Measurements from ENCODE around the gene GOLGA2.
"Not testable (repeated sequence)": the region's sequence is repeated elsewhere in the genome, so short reads cannot be mapped to it uniquely, and the experiment has no call there.

GOLGA2 gene

DNA sequence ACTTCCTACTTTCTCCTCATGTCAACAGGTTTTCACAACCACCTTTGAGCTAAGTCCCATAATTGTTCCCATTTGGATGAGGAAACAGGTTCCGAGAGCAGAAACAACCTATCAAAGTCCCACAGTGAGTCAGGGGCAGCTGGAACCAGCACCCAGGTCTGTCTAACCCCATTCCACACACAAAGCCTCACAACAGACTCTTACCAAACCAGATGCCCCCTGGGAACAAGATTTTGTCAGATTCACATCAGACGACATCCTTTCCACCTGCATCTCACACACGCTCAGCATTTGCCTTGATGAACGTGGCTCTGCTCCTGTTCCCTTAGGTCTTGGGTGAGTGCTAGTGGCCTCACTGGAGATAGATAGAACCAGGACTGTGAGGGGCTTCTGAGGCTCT, 17.3 kb upstream of the GOLGA2 start:
- no peak for DNase-seq

- no peak for DNase-seq
These were observed 16.2 kb upstream of the GOLGA2 start for GRCh38 chr9:128292009-128292408.

- no peak for DNase-seq
These were observed 12.6 kb upstream of the GOLGA2 start for GRCh38 chr9:128288273-128289004.

GRCh38 chr9:128286440-128286839, 10.6 kb upstream of the GOLGA2 start:
- DNase-seq, result peak; percentile 40

DNA sequence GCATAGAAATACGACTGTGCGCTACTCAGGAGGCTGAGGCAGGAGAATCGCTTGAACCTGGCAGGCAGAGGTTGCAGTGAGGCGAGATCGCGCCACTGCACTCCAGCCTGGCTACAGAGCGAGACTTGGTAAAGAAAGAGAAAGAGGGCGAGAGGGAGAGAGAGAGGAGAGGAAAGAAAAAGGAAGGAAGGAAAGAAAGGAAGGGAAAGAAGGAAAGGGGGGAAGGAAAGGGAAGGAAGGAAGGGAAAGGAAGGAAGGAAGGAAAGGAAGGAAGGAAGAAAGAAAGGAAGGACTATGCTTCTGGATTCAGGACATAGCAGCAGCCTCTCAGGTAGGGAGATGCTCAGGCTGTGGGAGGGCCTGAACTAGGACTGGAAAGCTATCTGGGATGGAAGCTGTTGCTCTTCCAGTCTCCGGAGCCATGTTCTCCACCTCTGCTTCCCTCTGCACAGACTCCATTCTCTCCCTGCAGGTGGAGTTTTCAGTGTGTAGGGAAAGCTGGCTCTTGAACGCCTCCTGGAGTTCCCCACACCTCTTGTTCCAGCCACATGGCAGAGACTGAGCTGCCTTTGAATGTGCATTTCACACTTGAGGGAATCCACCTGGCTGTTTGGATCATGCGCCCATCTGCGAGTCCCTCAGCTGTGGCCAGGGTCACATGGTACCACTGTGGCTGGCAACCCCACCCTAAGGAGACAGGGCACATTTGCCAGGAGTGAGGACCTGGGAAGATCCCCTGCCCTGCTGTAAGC, 9.4 kb upstream of the GOLGA2 start:
- DNase-seq, result no peak

DNA sequence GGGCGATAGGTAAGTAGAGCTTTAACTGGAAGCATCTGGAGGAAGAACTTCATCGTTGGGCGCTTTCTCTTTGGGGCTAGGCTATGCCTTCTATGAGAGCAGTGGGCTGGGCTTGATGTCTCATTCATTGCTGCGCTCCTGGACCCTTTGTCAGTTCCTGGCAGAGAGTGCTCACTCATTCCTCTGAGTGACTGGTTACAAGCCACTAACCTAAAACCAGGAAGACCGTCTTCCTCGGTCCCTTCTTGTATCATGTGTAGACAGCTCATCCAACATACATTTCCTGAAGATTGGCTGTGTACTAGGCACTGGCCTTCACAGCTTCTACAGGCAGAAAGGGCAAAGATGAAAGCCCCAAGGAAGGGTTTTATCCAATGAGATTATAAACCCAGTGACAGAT, 6.7 kb upstream of the GOLGA2 start:
- DNase-seq, result peak; percentile 72

GRCh38 chr9:128280084-128280622, 4.3 kb upstream of the GOLGA2 start:
- DNase-seq, result no peak

DNA sequence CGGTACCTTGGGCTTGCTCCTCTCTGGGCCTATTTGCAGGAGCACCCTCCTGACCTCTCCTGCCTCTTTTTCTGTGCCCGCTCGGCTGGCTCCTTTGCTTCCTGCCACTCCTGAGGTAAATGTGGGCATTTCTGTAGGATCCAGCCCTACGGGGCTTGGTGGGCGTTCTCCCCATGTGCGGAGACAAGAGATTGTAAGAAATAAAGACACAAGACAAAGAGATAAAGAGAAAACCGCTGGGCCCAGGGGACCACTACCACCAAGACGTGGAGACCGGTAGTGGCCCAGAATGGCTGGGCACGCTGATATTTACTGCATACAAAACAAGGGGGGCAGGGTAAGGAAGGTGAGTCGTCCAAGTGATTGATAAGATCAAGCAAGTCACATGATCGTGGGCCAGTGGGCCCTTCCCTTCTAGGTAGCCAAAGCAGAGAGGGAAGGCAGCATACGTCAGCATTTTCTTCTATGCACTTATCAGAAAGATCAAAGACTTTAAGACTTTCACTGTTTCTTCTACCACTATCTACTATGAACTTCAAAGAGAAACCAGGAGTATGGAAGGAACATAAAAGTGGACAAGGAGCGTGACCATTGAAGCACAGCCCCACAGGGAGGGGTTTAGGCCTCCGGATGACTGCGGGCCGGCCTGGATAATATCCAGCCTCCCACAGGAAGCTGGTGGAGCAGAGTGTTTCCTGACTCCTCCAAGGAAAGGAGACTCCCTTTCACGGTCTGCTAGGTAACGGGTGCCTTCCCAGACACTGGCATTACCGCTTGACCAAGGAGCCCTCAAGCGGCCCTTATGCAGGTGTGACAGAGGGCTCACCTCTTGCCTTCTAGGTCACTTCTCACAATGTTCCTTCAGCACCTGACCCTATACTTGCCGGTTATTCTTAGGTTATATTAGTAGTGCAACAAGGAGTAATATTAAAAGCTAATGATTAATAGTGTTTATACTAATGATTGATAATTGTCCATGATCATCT, 3.6 kb upstream of the GOLGA2 start:
- not testable (repeated sequence) for DNase-seq

DNA sequence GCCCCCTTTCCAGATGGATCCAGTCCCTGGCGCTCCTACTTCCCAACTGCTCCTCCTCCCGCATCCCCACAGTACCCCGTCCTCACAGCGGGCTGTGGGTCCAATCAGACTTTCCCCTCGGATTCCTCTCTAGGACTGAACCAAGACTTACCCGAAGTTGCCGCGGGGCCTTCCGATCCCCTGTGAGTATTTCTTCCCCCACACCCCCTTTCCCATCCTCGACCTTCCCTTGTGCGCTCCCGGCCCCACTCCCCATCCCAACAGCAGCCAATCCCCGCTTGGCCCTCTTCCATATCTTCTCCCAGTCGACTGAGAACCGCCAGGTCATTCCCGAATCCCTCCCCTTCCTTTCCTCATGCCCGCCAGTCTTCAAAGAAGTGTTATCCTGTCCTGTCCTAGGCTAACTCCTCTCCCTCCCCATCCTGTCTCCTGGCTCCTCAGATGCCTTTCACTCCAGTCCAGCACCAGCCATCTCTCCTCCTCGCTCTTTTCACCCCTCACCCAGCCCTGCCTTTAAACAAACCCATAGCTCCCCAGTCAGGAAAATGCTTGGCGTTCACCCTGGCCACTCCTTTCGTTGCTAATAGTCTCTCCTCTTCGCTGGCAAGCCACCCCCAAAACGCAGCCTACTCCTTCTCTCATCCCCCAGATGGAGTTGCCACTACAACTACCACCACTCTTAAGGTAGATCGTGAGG, 915 bp upstream of the GOLGA2 start:
- DNase-seq, result peak; percentile 46

DNA sequence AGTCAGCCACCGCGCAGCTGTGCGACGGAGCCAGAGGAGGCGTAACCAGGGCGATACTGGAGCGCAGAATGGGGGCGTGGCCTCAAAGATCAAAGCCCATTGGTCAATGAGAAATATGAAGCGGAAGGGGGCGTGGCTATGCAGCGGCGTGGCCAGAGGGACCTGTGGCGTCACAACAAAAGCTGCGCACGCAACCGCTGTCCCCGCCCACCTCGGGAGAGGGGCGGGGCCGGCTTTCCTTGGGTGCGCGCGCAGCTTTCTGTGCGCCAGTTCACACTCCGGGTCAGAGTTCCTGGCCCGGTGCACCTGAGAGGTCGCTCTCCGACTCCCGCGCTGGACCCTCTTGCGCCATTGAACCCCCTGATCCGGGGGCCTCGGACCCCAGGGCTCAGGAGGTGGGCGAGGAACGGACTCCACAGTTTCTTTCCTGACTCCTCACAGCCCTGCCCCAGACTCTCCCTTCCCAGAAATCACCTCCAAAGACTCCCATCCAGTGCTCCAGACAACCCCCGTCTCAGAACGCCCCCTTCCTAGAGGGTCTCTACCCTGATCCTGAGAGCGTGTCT, 284 bp upstream of the GOLGA2 start, which contains the start of gene SWI5:
Gene SWI5 (plus strand): TSS at position 269 of the 566 bp plus-strand sequence.
- DNase-seq, result peak; percentile 99

GRCh38 chr9:128274245-128274644, 1.6 kb downstream of the GOLGA2 start:
- DNase-seq, result no peak

DNA sequence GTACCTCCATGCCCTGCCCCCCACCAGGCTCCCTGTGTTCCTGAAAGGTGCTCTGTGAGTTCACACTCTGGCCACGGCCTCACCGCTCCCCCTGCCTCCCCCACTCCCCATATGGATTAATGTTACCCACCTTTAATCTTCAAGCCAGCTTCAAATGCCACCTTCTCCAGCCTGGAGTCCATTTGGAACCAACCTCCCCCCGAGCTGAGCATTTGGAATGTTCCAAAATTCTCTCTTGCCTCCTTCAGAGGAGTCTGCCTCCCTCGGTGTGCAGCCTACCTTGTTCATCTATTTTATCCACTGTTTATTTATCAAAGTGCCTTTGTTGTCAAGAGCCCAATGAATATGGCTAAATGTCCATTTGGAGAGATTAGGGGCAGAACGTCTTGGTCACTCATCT, 4.3 kb downstream of the GOLGA2 start:
- no peak for DNase-seq

- no peak for DNase-seq
These were observed 4.7 kb downstream of the GOLGA2 start for GRCh38 chr9:128271112-128271511.

DNA sequence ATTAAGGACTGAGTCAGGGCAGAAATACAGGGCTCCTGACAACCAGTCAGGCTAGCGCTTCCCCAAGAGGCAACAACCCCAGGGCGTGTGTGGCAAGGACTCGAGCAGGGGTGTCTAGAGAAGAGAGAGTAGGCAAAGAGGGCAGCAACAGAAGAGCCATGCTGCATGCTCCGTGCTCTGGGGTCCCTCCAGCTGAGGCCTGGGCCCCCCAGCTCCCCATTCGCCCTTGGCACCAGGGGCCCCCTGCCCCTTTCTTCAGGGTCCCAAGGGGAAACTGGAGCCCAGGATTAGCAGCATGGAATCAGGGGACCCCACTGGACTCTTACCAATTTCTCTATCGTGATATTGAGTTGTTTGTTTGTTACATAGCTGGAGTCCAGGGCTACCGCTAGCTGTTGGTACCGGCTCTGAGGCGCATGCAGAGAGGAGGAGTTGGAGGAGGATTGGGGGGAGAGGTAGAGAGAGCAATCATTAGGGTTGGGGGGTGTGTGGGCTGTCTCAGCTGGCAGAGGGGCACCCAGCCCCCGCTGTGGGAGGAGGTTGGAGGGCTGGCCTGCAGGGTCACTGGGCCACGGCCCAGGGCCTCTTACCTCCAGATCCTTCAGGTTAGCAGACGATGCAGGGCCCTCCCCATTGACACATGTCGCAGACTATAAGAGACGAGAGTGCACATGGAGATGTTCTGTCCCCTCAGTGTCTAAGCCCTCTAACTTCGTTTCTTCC, 8.8 kb downstream of the GOLGA2 start:
- DNase-seq, result no peak

- DNase-seq, result no peak
These were observed 10.4 kb downstream of the GOLGA2 start for GRCh38 chr9:128265348-128265847.

- no peak for DNase-seq
These were observed 13.1 kb downstream of the GOLGA2 start for GRCh38 chr9:128262687-128263086.

DNA sequence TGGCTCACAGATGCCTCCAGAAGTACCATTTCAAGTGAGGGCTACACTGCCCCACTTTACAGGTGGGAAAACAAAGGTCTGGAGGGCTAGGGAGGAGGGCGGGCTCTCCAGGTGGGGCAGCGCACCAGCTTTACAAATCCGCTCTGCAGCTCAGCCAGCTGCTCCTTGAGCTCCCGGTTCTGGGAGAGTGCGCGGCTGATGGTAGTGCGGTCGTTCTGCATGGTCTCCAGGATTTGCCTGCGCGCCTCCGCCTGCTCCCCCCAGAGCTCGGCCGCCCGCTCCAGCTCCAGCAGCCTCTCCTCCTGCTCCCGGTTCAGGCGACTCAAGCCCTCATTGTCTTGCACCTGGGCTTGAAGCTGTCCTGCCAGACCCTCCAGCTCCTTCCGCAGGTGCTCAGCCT, 15.5 kb downstream of the GOLGA2 start:
- no peak for DNase-seq

DNA sequence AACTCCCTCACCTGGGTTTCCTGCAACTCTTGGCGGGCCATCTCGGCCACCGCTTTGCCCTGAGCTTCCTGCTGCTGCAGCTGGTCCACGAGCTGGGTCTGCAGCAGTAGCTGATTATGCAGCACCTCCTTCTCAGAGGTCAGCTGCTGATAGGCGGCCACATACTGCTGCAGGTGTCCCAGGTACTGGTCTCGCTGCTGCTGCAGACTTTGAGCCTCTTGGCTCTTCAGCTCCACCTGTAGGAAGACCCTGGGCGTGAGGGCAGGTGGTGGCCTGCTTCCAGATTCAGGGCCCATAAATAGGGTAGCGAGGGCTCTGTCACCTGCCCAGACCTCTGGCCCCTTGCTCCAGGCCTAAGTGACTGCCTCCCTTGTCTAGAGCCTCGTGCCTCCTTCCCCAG, 16.7 kb downstream of the GOLGA2 start:
- DNase-seq, result no peak

GRCh38 chr9:128258326-128258725, 17.5 kb downstream of the GOLGA2 start:
- no peak for DNase-seq

DNA sequence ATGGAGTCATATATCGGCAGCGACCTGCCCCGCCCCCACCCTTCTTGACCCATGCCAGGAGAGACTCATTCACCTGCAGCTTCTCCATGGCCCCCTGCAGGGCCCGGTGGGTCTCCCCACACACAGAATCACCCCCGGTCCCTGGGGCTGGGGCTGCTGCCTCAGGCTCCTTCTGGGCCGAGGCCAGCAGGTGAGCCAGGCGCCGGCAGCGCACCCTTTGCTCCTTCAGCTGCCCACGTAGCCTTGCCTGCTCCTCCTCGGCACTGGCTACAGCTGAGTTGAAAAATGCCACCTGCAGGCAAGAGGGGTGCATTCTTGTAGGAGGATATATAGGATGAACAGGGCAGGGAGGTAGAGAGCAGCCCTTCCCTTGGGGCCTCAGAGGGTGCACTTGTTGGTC, 17.9 kb downstream of the GOLGA2 start:
- no peak for DNase-seq
